Measurements from ENCODE around the gene ZNF736.
A peak's percentile ranks its signal among the peaks of the same experiment; 100 is the strongest.
"Not testable (repeated sequence)": the region's sequence is repeated elsewhere in the genome, so short reads cannot be mapped to it uniquely, and the experiment has no call there.

The ZNF736 gene

GRCh38 chr7:64313740-64314491 is at the start of gene ZNF736:
TSS of gene ZNF736 (plus strand) at chr7:64313961. CDS start at chr7:64314151, 190 bp downstream.
- TF ChIP-seq CTCF (IDR thresholded peaks at IDR 0.05; ENCODE audit: insufficient read depth, low read depth, low read length, missing control alignments): no peak
- peak; percentile 89 for DNase-seq (ENCODE audit: low read depth)
- peak within 1 kb of the TSS; percentile 82 for H3K4me3 ChIP-seq (ENCODE audit: low read depth, low read length)

GRCh38 chr7:64266341-64266919 is 47.3 kb upstream of the ZNF736 start:
- H3K4me3 ChIP-seq (ENCODE audit: low read depth, low read length): no peak overlapping the region
- no peak for DNase-seq (ENCODE audit: low read depth)
- no peak for TF ChIP-seq CTCF (IDR thresholded peaks at IDR 0.05; ENCODE audit: insufficient read depth, low read depth, low read length, missing control alignments)

- no peak for TF ChIP-seq CTCF (IDR thresholded peaks at IDR 0.05; ENCODE audit: insufficient read depth, low read depth, low read length, missing control alignments)
- no peak for DNase-seq (ENCODE audit: low read depth)
Observed at GRCh38 chr7:64277630-64278029, 36.1 kb upstream of the ZNF736 start.

DNA sequence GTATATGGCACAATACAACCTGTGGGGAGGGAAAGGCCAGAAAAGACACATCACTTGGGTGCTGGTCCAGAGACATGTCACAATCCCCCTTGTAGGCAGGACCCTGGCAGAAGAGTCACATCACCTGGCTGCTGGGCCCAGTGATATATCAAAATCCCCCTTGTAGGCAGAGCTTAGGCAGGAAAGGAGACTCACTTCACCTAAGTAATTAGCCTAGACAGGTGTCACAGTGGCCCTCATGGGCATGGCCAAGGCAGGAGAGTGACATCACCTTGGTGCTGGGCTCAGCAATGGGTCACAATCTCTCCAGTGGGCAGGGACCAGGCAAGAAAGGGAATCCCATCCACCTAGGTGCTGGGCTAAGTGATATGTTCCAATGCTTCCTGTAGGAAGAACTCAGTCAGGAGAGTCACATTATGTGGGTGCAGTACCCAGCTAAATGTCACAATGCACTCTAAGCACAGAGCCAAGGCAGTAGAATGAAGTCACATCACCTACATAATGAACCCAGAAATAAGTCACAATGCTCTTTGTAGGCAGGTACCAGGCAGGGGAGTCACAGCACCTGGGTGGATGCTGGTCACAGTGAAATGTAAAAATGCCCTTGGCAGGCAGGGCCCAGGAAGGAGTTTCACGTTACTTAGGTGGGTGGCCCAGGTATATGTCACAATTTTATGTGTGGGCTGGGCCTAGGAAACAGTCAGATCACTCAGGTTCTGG is 18.9 kb upstream of the ZNF736 start:
- DNase-seq (ENCODE audit: low read depth): no peak
- no peak overlapping the region for H3K4me3 ChIP-seq (ENCODE audit: low read depth, low read length)
- TF ChIP-seq CTCF (IDR thresholded peaks at IDR 0.05; ENCODE audit: insufficient read depth, low read depth, low read length, missing control alignments): no peak

More at GRCh38 chr7:64277630-64278029, 36.1 kb upstream of the ZNF736 start:
- no peak overlapping the region for H3K4me3 ChIP-seq (ENCODE audit: low read depth, low read length)

- not testable (repeated sequence) for DNase-seq (ENCODE audit: low read depth); H3K4me3 ChIP-seq (ENCODE audit: low read depth, low read length)
Observed at GRCh38 chr7:64297418-64297817, 16.3 kb upstream of the ZNF736 start.

DNA sequence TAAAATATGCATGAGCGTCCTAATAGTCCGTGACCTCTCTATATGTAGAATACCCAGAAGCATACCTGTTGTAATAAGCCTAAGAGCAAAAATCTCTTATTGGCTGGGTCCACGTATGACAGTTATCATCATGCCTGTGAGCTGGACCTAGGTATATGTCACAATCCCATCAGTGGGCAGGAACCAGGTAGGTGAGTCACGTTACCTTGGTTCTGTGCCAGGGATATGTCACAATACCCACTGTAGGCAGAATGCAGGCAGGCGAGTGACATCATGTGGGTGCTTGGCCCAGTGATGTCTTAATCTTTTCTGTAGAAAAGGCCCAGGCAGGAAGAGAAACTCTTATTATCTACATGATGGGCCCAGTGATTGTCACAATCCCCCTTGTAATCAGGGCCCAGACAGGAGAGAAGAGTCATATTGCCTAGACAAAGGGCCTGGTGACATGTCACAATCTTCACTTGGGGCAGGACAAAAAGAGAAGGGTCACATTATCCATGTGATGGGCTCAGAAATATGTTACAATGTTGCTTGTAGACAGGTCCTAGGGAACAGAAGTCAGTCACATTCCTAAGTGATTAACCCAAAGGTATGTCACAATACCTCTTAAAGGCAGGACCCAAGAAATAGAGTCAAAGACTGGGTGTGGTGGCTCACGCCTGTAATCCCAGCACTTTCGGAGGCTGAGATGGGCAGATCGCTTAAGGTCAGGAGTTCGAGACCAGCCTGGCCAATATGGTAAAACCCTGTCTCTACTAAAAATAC is 12.9 kb upstream of the ZNF736 start:
- TF ChIP-seq CTCF (IDR thresholded peaks at IDR 0.05; ENCODE audit: insufficient read depth, low read depth, low read length, missing control alignments): no peak
- no peak overlapping the region for H3K4me3 ChIP-seq (ENCODE audit: low read depth, low read length)

More for the DNA sequence above, 12.9 kb upstream of the ZNF736 start:
- DNase-seq (ENCODE audit: low read depth): no peak

Data from GM12865 (cell line).